Occipital lobe (tissue), 2 donors: ENCODE measurements around the gene CRYZ. TPM values are rescaled to one million over a fixed set of nuclear protein-coding genes. Genes with fewer than 3 reads are reported as not detected.
"Not testable (repeated sequence)": the region's sequence is repeated elsewhere in the genome, so short reads cannot be mapped to it uniquely, and the experiment has no call there.

Source experiments
- DNase-seq: peaks from one replicate; lab custom pipeline; 2025; lab: John Stamatoyannopoulos, UW
- total RNA-seq: library from RNA; depleted of rRNA; stranded (reverse); fragments of >200 nt; gene quantifications from one replicate; pipeline ENCODE4 v1.2.3, GENCODE V29; 2014

The CRYZ gene
- total RNA-seq, 1 donor from 2014 or later, result 6.9 TPM

DNA sequence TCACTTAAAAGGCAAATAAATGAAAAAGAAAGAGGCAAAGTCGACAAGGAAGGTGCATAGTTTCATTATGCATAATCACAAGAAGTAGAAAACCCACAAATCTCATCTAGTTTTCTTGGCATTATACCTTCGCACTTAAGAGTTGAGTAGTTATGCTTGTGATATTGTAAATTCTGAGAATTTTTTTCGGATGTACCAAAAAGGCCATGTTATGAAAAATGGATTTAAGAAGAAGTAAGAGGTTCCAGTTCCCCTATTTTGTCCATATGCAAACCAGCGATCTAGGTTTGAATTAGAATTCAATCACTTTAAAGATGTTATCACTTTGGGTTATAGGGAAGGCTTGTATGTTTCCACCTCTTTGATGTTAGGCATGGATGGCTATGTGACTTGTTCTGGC is 51.4 kb downstream of the CRYZ start:
- no peak for DNase-seq

DNA sequence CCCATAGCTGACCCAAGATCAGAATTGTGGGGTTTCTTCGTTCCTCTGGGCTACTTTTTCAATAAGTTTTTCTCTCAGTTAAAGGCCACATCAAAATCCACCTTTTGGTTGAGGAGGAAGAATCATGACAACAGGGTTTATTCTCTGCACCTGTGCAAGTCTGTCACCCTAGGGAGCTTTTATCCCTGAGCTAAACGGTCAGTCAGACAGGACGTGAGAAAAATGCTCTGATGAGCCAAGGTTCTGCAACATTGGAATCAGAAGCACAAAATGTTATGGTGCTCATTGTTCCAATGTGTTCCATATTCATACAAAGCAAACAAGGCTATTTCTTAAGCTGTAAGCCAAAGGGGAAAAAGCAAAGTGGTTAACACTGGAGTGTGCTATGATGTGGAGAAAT is 51.8 kb downstream of the CRYZ start:
- no peak for DNase-seq

GRCh38 chr1:74679811-74680210 is 53.0 kb downstream of the CRYZ start:
- DNase-seq, result no peak

DNA sequence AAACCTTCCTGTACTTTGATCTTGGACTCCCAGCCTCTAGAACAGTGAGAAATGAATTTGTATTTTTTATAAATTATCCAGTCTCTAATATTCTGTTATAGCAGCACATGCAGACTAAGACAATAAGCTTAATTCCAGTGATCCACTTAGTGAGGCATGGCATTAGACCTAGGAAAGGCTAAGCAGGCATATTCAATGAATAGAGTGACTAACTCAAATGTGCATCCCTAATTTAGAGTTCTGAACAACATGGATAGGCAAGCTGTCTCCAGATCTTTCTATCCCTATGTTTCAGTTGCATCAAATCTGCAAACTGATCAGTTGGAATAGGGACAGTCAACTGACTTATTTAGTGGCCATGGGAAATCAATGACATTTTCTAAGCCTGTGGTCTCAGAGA is 54.9 kb downstream of the CRYZ start:
- no peak for DNase-seq

DNA sequence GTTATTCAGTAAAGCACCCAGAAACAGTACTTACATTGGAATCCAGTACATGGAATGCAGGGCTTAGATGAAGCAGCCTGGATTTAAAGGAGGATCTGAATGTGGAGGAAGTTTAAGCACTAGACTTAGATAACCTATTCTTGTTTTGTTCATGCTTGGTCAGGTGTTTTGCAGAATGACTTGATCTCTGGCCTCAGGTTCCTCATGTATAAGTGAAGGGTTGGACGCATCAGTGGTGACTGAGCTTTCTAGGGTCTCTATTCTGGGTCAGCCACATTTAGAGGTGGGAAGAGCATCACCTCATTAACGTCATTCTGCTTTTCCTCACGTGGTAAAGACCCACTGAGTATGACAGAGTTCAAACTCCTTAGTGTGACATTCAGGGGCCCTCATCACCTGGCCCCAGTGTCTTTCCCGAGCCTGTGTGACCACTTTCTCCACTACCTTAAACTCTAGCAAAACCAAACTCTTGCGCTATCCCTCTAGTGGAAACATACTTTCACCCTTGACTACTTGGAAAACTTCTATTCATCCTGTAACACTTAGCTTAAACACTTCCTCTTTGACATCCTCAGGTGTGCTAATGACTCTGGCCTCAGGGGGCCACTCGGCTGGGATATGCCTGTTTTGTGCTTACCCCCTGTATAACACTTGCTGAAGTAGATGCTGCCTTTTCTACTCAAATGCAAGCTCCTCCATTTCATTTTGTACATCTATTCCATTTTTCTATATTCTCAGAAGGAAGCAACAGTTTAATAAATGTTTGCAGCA is 58.4 kb downstream of the CRYZ start:
- no peak for DNase-seq

GRCh38 chr1:74673351-74674111 is 59.3 kb downstream of the CRYZ start, which contains the start of gene ERICH3:
ERICH3 (minus strand) TSS chr1:74673792; CDS start chr1:74673519, 273 bp downstream.
- peak; percentile 72 for DNase-seq

- DNase-seq, result not testable (repeated sequence)
Measured at GRCh38 chr1:74670866-74671265, 62.0 kb downstream of the CRYZ start.

Other genes starting within 250 kb of the CRYZ start
- not detected for gene LRRC53, start 220.4 kb downstream of the CRYZ start, total RNA-seq
- gene ERICH3, start 59.3 kb downstream of the CRYZ start, total RNA-seq, result 16.7 TPM
- 6.6 TPM for gene TYW3, start 102 bp upstream of the CRYZ start, total RNA-seq